Measurements from ENCODE around the gene KLHL26.

KLHL26 gene

GRCh38 chr19:18639706-18640243 lies 2.9 kb downstream of the KLHL26 start:
- no peak overlapping the region for H3K4me3 ChIP-seq (ENCODE audit: low read length)
- DNase-seq (ENCODE audit: low read depth, low spot score), result no peak

GRCh38 chr19:18644196-18645034 lies 7.6 kb downstream of the KLHL26 start:
- H3K4me3 ChIP-seq (ENCODE audit: low read length), result no peak overlapping the region
- DNase-seq (ENCODE audit: low read depth, low spot score), result no peak

- no peak for DNase-seq (ENCODE audit: low read depth, low spot score)
- no peak overlapping the region for H3K4me3 ChIP-seq (ENCODE audit: low read length)
These were observed 8.2 kb downstream of the KLHL26 start for GRCh38 chr19:18645035-18645511.

GRCh38 chr19:18646535-18647370 lies 9.9 kb downstream of the KLHL26 start:
- H3K4me3 ChIP-seq (ENCODE audit: low read length), result no peak overlapping the region
- DNase-seq (ENCODE audit: low read depth, low spot score), result no peak

- no peak overlapping the region for H3K4me3 ChIP-seq (ENCODE audit: low read length)
- DNase-seq (ENCODE audit: low read depth, low spot score), result no peak
These were observed 10.5 kb downstream of the KLHL26 start for GRCh38 chr19:18647371-18647767.

GRCh38 chr19:18647807-18648206 lies 11.0 kb downstream of the KLHL26 start:
- no peak for DNase-seq (ENCODE audit: low read depth, low spot score)
- no peak overlapping the region for H3K4me3 ChIP-seq (ENCODE audit: low read length)

- no peak overlapping the region for H3K4me3 ChIP-seq (ENCODE audit: low read length)
These were observed 12.1 kb downstream of the KLHL26 start for GRCh38 chr19:18648973-18649315.

GRCh38 chr19:18649371-18650020 lies 12.7 kb downstream of the KLHL26 start:
- no peak for DNase-seq (ENCODE audit: low read depth, low spot score)
- H3K4me3 ChIP-seq (ENCODE audit: low read length), result no peak overlapping the region

More at GRCh38 chr19:18648973-18649315, 12.1 kb downstream of the KLHL26 start:
- DNase-seq (ENCODE audit: low read depth, low spot score), result no peak

- no peak for DNase-seq (ENCODE audit: low read depth, low spot score)
- no peak overlapping the region for H3K4me3 ChIP-seq (ENCODE audit: low read length)
These were observed 13.2 kb downstream of the KLHL26 start for GRCh38 chr19:18650021-18650390.

- no peak for DNase-seq (ENCODE audit: low read depth, low spot score)
These were observed 13.7 kb downstream of the KLHL26 start for GRCh38 chr19:18650468-18651041.

GRCh38 chr19:18651300-18651699 lies 14.5 kb downstream of the KLHL26 start:
- DNase-seq (ENCODE audit: low read depth, low spot score), result no peak
- H3K4me3 ChIP-seq (ENCODE audit: low read length), result no peak overlapping the region

More at GRCh38 chr19:18650468-18651041, 13.7 kb downstream of the KLHL26 start:
- H3K4me3 ChIP-seq (ENCODE audit: low read length), result no peak overlapping the region

GRCh38 chr19:18651733-18652132 lies 14.9 kb downstream of the KLHL26 start:
- H3K4me3 ChIP-seq (ENCODE audit: low read length), result no peak overlapping the region
- no peak for DNase-seq (ENCODE audit: low read depth, low spot score)

- H3K4me3 ChIP-seq (ENCODE audit: low read length), result no peak overlapping the region
- DNase-seq (ENCODE audit: low read depth, low spot score), result no peak
These were observed 17.0 kb downstream of the KLHL26 start for GRCh38 chr19:18653853-18654252.

- no peak for DNase-seq (ENCODE audit: low read depth, low spot score)
- H3K4me3 ChIP-seq (ENCODE audit: low read length), result no peak overlapping the region
These were observed 17.6 kb downstream of the KLHL26 start for GRCh38 chr19:18654469-18654868.

GRCh38 chr19:18655173-18655844 lies 18.5 kb downstream of the KLHL26 start:
- DNase-seq (ENCODE audit: low read depth, low spot score), result no peak
- H3K4me3 ChIP-seq (ENCODE audit: low read length), result no peak overlapping the region

GRCh38 chr19:18656337-18657086 lies 19.7 kb downstream of the KLHL26 start:
- DNase-seq (ENCODE audit: low read depth, low spot score), result no peak
- no peak overlapping the region for H3K4me3 ChIP-seq (ENCODE audit: low read length)

GRCh38 chr19:18657590-18658365 lies 20.9 kb downstream of the KLHL26 start:
- no peak for DNase-seq (ENCODE audit: low read depth, low spot score)
- no peak overlapping the region for H3K4me3 ChIP-seq (ENCODE audit: low read length)

All from Jurkat, Clone E6-1 (cell line).